ENCODE measurements around the gene DNAJC4.

Gene DNAJC4

GRCh38 chr11:64276653-64277431, 46.5 kb downstream of the DNAJC4 start:
- no peak for DNase-seq (ENCODE audit: low spot score)

DNA sequence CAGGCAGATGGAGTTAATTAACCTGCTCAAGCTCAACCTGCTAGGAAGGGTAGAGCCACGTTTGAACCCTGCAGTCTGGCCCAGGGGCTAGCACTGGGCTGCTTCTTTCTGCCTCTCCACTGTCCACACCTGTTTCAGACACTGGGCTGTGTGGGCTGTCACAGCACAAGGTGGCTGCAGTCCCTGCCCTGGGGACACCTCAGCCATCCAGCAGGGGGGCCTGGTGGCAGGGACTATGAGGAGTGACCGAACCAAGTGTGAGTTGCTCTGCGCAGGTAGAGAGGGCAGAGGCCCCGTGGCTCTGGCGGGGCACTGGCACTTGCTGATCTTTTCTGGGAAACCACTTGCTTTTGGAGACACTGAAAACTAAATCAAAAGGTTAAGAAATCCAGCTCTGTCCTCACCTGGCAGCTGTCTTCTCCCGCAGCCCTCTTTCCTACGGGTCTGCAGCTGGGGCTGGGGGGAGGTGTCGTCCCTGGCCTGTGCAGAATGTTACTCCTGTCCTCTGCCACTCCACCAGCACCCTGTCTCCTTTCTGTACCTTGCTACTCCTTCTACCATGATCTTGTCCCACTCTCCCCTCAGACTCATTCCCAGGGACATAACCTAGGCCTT, 48.3 kb downstream of the DNAJC4 start:
- no peak for DNase-seq (ENCODE audit: low spot score)

DNA sequence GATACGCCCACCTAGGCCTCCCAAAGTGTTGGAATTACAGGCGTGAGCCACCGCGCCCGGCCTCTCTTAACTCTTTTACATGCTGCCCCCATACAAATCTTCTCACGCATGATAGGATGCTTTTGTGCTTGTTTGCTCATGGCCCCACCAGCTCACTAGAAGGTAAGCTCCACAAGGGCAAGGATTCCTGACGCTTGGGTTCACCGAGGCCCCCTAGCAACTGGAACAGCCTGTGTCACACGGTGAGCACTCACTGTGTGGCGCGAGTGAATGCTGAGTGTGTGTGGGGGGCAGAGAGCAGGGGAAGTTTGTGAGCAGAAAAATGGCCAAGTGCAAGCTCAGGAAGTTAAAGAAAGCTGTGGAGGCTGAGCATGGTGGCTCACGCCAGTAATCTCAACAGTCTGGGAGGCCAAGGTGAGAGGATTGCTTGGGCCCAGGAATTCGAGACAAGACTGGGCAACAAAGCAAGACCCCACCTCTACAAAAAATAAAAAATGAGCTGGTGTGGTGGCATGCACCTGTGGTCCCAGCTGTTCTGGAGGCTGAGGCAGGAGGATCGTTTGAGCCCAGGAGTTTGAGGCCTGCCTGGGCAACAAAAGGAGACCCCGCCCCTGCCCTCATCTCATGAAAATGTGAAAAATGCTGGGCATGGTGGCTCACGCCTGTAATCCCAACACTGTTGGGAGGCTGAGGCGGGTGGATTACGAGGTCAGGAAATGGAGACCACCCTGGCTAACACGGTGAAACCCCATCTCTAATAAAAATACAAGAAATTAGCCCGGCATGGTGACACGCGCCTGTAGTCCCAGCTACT, 51.8 kb downstream of the DNAJC4 start:
- DNase-seq (ENCODE audit: low spot score): no peak

GRCh38 chr11:64283092-64283491, 52.7 kb downstream of the DNAJC4 start:
- DNase-seq (ENCODE audit: low spot score): no peak

Data from SK-N-DZ (cell line).